Activated T-cell treated with anti-CD3 and anti-CD28 coated beads for 4 hours (primary cell): ENCODE data around the gene TTBK2.
A peak's percentile ranks its signal among the peaks of the same experiment; 100 is the strongest.

Source experiments
- DNase-seq: peaks from one replicate; pipeline ENCODE4 v3.0.0-alpha.2; 2020

TTBK2 gene

DNA sequence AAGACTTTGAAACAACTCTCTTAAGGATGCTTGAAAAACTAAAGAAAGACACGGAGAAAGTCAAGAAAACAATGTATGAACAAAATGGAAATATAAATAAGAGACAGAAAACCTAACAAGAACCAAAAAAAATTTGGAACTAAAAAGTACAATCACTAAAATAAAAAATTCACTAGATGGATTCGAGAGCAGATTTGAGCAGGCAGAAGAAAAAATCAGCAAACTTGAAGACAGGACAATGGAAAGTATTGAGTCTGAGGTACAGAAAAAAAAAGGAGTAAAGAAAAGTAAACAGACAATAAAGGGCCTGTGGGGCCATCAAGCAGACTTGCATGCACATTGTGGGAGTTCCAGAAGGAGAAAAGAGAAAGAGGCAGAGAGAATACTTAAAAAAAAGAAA, 170.3 kb downstream of the TTBK2 start:
- no peak for DNase-seq

DNA sequence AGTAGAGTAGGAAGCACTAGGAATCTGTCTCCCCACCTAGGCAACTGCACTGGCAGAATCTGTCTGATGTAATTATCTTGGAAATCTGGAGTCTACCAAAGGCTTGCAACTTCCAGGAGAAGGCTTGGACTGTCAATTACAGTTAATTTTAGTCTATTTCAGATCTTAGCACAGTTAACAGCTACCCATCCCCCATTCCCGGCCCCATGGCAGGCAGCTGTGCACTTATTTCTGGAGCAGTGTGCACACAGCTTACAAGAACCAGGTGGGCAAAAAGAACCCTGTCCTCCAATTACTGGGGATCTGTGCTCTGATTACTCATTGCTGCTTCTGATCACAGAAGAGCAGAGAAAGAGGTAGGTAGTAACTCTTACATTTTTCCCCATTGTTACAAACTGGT, 171.3 kb downstream of the TTBK2 start:
- DNase-seq, result no peak

DNA sequence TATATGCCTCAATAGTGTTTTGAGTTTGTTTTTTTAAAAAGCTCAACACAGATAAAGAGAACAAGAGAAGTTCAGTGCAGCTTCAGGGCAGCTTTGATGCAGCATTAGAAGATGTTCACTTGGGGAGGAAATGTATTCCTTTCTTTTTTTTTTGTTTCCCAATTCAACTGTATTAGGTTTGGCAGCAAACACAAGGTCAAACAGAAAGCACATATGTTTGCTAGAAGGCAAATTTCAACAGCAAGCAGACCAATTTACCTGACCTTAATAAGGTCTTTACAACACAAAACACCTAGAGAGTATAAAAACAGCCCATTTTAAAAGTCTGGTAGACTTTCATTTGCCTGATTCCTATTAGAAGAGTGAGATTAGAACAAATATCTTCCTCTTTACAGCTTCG, 176.4 kb downstream of the TTBK2 start:
- DNase-seq, result no peak

DNA sequence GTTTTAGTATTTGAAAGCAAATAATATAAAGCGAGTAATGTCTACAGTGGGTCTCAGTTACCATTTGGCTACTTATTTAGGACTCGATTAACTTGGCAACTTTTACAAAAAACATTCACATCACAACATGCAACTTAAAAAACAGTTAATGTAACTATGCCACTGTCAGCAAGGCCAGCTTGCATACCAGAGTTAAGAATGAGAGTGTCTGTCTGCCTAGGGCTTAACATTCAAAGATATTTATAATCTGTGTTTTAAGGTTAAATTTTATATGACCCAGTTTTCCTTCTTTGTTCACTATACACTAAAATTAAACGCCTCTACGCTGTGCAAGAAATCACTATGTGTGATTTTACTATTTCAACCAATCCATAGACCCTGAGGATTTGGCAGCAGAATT, 178.4 kb downstream of the TTBK2 start:
- no peak for DNase-seq

DNA sequence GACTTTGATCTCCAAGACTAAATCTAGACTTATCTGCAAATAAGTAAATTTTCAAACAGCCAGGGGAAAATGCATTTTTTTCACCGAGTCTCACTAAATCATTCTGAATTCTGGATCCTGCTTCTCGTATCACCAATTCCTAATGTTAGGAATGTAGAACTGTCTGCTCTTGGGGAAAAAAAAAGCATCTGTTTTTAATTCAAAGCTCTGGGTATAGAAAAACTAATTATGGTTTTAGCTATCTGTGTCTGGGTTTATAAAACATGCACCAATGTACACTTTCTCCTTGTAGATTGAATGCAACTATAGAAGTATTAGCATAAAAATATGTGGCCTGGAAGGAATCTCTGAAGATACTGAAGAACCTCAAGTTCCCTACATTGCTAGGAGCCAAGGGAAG, 178.9 kb downstream of the TTBK2 start:
- DNase-seq, result no peak

DNA sequence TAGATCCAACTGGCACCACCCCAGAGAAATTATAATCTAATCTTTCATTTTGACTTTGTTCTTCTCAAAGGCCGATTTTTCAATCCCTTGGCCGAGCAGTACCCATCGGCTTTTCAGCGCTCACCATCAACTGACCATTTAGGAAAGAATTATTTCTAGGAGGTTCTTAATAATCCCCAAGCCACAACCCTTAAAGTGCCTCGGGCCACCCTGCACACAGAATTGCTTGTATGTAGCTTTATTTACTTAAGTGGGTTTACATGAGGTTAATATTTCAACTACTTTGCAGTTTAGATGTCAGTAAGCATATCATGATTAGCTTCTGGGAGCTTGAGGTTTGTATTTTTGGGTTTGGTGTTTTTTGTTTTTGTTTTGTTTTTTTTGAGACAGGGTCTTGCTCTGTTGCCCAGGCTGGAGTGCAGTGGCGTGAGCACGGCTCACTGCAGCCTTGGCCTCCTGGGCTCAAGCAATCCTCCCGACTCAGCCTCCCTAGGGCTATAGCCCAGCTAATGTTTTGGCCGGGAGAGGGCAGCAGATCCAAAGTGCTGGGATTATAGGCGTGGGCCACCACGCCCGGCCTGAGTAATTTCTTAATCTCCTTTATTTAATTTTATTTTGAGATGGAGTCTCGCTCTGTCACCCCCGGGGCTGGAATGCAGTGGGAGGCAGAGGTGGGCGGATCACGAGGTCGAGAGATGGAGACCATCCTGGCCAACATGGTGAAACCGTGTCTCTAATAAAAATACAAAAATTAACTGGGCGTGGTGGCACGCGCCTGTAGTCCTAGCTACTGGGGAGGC, 182.8 kb downstream of the TTBK2 start:
- no peak for DNase-seq

DNA sequence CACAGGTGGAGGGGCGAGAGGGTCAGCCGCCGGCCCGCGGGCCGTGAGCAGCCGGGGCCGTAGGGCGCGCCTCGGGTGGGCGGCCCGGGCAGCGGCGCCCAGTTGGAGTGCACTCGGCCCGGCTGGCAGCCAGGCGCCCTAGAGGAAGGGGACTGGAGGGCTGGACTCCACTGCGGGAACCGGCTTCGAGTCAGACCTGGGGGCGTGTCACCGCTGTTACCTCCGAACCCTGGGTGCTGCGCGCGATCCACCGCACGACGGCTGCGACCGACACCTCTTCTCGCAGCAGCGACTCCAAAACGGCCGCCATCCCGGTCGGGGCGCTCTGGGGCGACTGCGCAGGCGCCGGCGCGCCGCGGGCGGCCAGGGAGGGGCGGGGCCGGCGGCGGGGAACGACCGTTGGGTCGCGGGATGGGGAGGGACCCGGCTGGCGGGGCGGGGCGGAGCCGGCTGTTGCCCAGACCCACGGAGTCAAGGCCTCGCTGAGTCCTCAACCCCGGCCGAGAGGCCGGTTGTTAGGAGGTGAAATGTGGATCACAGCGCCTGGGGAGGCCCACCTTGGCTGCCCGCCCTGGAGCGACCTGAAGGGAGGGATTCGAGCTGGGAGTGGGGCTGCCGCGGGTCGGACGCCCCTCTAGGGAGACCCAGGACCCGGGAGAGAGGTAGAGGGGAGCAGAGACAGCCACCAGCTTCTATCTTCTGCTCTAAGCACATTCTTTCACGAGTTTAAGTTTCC, 183.6 kb downstream of the TTBK2 start, which contains the start of gene CDAN1:
Gene CDAN1, minus strand, starts transcription at position 336 of the 736 bp plus-strand sequence. Its CDS starts 26 bp downstream, at position 310.
- peak; percentile 89 for DNase-seq

DNA sequence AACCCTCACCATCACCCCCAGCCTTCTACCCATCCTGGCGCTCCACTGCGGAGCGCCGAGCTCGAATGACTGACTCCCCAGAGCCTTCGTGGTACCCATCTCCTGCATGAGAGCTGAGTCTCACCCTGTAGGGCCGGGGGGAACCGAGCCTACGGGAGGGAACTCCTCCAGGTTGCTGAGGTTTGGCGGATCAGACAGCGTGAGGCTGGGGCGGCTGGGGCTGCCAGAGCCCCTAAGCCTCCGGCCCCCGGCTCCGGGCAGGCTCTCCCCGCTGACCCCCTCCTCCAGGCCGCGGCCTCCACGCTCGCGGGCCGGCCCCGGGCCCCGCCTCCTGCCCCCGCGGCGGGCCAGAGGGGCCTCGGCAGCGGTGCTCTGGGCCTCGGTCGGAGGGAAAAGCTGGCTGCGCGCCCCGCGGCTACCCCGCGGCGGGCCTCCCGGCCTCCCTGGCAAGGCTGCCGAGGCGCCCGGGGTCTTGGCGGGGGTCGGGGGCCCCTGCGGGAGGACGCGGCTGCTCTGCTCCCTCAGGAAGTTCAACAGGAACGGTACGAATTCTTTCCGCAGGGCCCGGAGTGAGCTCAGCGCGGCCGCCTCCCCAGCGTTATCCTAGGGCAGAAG, 184.3 kb downstream of the TTBK2 start:
- DNase-seq, result peak; percentile 5

DNA sequence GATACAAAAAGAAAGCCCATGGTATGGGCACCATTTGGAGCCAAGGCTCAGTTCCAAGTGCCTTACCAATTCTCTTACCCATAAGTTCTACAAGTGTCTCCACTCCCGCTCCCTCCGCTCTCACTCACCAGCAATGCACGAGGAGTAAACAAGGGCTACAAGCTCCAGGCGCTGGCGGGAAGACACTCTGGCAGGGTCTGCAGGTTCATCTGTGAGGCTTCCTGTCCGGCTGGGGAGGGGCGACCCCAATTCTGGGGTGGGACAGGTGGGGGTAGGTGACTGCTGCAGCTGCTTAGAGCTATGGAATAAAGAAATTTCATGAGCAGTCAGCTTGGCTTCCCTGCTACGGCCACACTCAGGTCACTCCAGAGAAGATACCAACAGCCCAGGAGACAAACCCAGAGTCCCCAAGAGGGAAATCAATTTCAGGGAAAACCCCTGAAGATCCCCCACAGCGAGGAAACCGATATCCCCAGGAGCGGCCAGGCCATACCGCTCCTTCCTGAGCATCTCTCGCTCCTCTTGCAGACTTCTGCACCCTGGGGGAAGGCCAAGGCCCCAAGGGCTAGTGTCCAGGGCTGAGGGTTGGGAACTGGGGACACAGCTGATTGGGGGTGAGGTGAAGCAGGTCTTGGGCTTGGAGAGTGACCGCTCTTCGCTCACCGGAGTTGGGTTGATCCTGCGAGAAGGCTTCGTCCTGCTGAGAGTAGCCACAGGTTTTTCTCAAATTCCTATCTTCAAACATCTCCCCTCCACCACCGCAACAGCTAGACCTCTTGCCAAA, 185.0 kb downstream of the TTBK2 start:
- no peak for DNase-seq

DNA sequence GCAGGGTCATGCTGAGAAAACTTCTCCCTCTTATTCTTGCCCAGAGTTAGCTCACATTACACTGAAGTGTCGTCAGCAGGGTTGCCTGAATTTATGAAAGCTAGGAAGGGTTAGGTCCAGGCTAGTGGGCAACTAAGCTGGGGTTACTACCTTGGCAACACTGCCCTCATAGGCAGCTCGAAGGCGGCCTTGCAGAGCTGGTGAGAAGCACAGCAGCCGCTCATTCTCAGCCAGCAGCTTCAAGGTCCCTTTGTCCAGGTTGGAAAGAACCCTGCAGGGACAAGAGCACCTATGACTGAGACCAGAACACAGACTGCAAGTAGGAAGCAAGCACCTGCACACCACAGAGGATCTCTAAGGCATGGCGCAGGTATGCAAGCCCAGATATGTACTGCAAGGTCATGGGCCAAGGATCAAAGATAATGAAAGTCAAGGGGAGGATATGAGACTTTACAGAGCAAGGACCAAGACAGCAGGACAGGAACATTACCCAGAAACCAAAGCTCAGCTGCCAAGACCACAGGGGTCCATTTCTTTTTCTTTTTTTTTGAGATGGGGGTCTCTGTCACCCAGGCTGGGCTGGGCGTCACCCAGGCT, 186.4 kb downstream of the TTBK2 start:
- DNase-seq, result no peak

DNA sequence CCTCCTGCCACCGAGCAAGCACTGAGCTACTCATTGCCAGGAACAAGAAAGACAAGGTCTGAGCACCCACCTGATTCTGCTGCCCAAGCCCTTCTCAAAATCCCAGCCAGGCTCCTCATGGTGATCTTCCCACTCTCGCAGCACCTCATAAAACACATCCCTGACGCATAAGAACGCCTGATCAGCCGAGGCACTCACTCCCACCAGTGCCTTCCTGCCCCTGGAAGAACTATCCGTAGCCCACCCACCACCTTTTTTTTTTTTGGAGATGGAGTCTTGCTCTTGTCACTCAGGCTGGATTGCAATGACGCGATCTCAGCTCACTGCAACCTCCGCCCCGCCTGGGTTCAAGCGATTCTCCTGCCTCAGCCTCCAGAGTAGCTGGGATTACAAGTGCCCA, 187.6 kb downstream of the TTBK2 start:
- DNase-seq, result no peak

DNA sequence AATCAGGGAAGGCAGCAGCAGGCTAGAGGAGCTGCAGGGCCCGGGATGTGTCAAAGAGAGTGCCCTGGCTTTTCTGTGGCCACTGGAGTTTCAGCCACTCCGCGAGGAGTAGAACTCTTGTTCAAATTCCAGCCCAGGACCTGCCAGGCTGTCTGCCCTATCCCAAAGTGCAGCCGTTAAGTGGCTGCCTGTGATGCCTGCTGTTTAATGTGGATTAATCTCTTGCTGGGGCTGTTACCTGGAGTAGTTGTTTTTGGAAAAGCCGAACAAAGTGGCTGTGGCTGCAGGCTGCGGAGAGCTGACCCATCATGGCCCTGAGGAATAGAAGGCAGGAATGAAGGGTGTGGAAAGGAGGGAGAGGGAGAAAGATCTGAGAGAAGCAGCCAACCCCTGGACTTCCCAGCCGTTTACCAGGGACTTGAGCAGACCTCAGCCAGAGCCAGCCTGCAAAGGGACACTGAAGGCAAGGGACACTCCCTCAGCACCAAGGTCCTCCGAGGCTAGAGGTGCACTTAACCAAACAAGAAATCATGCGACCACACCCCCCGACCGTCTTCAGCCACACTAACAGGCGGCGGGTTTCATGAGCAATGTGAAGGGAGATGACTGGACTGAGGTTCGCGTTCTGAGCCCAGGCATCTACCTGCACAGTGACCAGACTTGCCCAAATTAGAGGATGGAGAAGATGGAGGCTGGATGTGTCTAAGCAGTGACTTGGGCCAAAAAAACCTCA, 188.3 kb downstream of the TTBK2 start:
- no peak for DNase-seq

DNA sequence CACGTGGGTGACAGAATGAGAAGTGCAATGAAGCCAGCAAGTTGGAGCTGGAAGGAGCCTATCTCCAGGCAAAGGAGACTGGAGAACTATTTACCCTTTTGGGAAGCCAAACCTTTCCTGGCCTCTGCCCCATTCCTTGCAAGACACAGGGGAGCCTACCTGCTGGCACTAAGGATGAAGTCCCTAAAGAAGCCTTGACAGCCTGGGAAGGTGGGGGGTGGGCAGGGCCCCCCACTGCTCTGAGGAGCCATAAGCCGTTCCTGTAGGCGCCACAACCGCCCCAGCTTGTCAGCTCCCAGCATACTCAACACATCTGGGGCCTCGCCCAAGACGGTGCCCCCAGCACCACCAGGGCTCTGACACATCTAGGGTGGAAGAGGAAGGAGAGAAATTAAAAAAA, 189.1 kb downstream of the TTBK2 start:
- no peak for DNase-seq

DNA sequence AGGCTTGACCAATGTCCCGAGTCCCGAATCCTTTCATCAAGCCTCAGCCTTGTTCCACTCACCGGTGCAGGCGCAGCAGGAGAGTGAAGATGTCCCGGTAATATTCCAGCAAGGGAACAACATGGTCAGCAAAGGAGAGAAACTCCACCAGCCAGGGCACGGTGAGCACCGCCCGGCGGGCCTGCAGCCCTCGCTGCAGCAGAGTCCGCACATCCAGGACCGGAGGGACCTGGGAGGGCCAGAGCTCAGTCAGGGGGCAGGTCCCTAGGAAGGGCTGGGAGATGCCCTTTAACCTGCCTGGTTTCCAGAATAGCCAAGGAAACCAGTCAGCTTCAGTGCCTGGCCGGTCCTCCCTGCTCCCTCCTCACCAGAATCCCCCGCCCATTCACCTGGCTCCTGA, 190.0 kb downstream of the TTBK2 start:
- no peak for DNase-seq

DNA sequence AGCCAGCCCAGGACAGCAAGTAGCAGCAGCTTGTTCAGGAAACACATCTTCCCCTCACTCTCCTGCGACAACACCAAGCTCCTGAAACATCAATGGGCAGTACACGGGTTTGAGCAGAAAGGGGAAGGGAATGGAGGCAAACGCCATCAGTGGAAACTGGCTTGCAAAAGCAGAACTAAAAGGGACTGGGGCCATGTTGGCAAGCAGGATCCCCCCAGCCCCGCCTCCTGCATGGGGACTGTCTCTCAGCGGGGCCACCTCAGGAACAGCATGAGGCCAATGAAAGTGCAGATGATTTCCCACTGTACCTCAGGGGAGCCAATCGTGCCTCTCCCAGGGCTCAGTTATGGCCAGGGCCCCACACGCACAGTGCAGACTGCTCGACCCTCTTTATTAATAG, 190.4 kb downstream of the TTBK2 start:
- no peak for DNase-seq

DNA sequence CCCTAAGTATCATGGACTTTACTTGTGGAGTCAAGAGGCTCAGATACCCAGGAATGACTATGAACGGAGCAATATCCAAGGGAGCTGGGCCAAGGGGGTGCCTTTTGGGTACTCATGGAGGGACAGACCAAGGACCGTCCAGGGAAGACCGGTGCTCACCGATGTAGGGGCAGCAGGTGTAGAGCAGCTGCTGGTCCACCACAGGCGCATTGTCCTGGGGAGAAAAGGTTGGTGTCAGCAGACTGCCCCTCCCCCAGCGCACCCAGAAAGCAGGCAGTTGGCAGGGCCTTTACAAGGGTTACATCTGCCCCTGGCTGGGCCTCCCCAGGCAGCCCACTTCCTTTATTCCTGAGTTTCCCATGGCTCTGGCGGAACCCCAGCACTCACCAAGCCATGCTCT, 191.2 kb downstream of the TTBK2 start:
- DNase-seq, result no peak

DNA sequence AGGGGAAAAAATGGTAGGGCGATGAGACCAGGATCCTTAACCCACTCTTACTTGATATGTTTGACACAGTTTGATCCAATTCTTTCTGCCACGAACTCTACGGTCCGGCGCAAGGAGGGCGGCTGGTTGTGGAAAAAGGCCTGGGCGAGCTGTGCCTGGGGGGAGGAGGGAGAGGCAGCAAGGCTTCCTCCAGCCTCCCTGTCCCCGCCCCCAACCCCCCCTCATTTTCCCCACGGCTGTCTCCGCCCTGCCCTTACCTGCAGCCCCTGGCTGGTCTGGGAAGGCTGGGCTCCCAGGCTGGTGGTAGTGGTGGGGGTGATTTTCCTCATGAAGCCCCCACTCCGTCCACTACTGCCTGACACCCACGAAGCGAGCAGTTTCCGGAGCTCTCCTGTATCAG, 191.6 kb downstream of the TTBK2 start:
- no peak for DNase-seq

DNA sequence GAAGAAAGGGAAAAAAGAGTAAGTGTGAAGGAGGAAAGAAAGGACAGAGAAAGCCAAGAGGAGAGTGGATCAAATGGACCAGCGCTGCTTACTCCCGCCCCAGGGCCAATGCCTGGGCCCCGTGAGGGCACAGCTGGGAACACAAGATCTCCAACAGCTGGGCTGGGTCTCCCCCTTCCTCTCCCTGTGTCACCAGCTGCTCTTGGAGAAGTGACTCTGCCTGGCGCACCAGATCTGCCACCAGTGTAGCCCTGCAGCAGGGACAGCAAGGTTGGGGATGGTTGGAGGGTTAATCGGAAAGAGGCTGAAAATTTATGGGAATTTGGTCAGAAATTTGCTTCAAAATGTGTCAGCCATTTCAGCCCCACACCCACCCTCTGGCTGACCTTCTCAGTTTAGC, 192.0 kb downstream of the TTBK2 start:
- DNase-seq, result no peak

DNA sequence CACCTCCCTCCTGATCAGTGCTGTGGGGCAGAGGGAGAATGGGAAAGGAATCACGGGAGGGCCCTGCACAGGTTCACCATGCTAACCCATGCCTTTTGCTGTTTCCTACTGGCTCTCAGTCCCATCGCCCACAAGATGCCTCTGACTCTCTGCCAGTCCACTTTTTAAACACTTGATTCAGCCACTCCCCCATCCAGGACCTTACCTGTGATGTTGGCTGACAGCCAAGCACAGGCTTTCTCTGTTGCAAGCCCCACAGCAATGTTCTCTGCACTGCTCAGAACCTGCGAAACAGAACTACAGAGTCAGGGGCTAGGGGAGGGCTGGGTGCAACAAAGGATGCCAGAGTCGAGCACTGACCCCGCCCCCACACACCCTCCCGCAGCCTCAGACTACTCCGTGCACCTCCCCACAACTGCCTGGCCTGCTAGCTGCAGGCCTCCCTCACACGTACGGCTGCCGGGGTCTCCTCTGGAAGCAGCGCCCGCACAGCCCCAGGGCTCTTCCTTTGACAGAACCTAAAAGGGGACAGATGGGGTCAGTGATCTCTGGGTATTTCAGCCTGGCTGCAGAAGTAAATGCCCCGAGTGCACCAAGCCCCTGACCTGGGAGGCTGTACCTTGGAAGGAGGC, 192.7 kb downstream of the TTBK2 start:
- DNase-seq, result no peak

DNA sequence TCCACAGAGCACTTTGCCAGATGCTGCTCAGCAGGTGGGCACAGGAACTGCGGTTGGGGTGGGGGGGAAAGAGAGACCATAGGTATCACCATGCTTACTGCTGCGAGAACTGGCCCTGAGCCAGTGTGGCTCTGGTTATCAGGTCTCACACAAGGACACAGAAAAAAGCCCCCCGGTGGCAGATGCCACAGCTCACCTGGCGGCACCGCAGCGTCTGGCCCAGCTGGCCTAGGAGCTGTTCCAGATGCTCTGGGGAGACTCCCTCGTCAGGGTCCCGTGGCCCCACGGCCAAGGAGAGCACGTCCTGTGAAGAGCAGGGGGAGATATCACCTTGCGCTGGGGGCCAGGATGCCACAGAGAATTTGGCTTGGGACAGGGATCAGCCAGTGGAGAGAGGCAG, 194.5 kb downstream of the TTBK2 start:
- no peak for DNase-seq

DNA sequence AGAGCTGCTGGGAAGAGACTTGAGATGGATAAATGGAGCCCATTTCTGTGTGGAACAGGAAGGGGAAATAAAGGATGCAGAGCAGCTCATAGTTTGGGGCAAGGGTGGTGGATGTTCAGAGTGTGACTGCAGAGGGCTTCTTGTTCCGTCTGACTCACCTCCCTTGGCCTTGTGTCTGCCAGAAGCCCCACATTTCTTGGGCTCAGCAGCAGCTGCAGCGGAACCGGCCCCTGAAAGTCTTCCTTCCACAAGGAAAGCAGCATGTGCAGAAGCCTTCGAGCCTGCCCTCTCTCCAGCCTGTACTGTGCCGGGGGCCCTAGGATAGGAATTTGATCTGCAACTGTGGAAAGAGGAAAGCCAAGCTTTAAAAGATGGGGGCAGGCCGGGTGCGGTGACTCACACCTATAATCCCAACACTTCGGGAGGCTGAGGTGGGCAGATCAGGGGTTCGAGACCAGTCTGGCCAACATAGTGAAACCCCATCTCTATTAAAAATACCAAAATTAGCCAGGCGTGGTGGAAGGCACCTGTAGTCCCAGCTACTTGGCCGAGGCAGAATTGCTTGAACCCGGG, 195.2 kb downstream of the TTBK2 start:
- DNase-seq, result no peak
